HepG2 (cell line): Measurements from ENCODE around the gene SLC6A12. TPM values are rescaled to one million over a fixed set of nuclear protein-coding genes. Genes with fewer than 3 reads are reported as not detected.
A peak's percentile ranks its signal among the peaks of the same experiment; 100 is the strongest.

Source experiments
- HMGA1 ChIP-seq: sonication (generic); formaldehyde crosslinking; conservative IDR thresholded peaks from 2 replicates; pipeline ENCODE4 v1.4.0; 2020; ENCODE audit warnings: missing genetic modification reagents
- HNF1A ChIP-seq, 2 experiments: sonication (generic) in 1 of 2; formaldehyde crosslinking in 1 of 2; IDR thresholded peaks; 2 replicates each; pipeline versions ENCODE4 v1.4.0 to v1.6.1; 2016 to 2020; ENCODE audit warnings: borderline replicate concordance in 1 of 2, low read depth in 1 of 2, mild to moderate bottlenecking in 1 of 2, missing genetic modification reagents in 1 of 2
- HNRNPL ChIP-seq: fragments of 200-400 bp; formaldehyde crosslinking; IDR thresholded peaks from 2 replicates; pipeline ENCODE4 v1.6.1; 2017; ENCODE audit warnings: mild to moderate bottlenecking, low read depth, low read length
- KIAA2018 ChIP-seq: sonication (generic); formaldehyde crosslinking; IDR thresholded peaks from 2 replicates; pipeline ENCODE4 v1.5.0; 2020; ENCODE audit warnings: mild to moderate bottlenecking, missing genetic modification reagents, borderline replicate concordance
- MLXIP ChIP-seq: sonication (generic); formaldehyde crosslinking; IDR thresholded peaks from 2 replicates; pipeline ENCODE4 v1.9.0; 2021; ENCODE audit warnings: missing genetic modification reagents, borderline replicate concordance
- MTA1 ChIP-seq: sonication (generic); formaldehyde crosslinking; IDR thresholded peaks from 2 replicates; pipeline ENCODE4 v1.4.0; 2020; ENCODE audit warnings: missing genetic modification reagents, mild to moderate bottlenecking, borderline replicate concordance
- RXRA ChIP-seq: sonication (generic); formaldehyde crosslinking; IDR thresholded peaks from 2 replicates; pipeline ENCODE4 v1.5.1; 2020; ENCODE audit warnings: missing genetic modification reagents
- SRSF1 ChIP-seq: fragments of 200-400 bp; formaldehyde crosslinking; optimal IDR thresholded peaks from 2 replicates; pipeline ENCODE3; 2017; ENCODE audit warnings: mild to moderate bottlenecking, low read depth, low read length, moderate library complexity
- ZMYM2 ChIP-seq: sonication (generic); formaldehyde crosslinking; IDR thresholded peaks from 2 replicates; pipeline ENCODE4 v1.8.0; 2022; ENCODE audit warnings: mild to moderate bottlenecking, missing genetic modification reagents
- ZNF124 ChIP-seq: sonication (generic); formaldehyde crosslinking; IDR thresholded peaks from 2 replicates; pipeline ENCODE4 v1.4.0; 2020; ENCODE audit warnings: missing genetic modification reagents
- ZNF713 ChIP-seq: sonication (generic); formaldehyde crosslinking; IDR thresholded peaks from 2 replicates; pipeline ENCODE4 v1.4.0; 2020; ENCODE audit warnings: mild to moderate bottlenecking, missing genetic modification reagents
- ZNF775 ChIP-seq: sonication (generic); formaldehyde crosslinking; IDR thresholded peaks from 2 replicates; pipeline ENCODE4 v1.4.0; 2020; ENCODE audit warnings: missing genetic modification reagents, mild to moderate bottlenecking, moderate library complexity, borderline replicate concordance
- ZNF841 ChIP-seq: sonication (generic); formaldehyde crosslinking; IDR thresholded peaks from 2 replicates; pipeline ENCODE4 v1.8.1; 2023; ENCODE audit warnings: missing genetic modification reagents, borderline replicate concordance
- ZSCAN21 ChIP-seq: sonication (generic); formaldehyde crosslinking; IDR thresholded peaks from 2 replicates; pipeline ENCODE4 v1.8.0; 2022; ENCODE audit warnings: mild to moderate bottlenecking, missing genetic modification reagents, moderate library complexity, borderline replicate concordance
- polyA plus RNA-seq, 8 experiments: library from polyadenylated mRNA; depleted of rRNA in 3 of 8; stranded (reverse) in 7 of 8; unstranded in 1 of 8; fragments of >200 nt; fragmentation: Illumina TruSeq in 4 of 8; extraction: Trizol in 4 of 8; gene quantifications; 2 replicates each; pipeline versions ENCODE4 v1.2.1 to v1.2.3, GENCODE V29; 2011 to 2016; ENCODE audit warnings: low read depth in 4 of 8, missing spikeins in 1 of 8, mixed read lengths in 1 of 8; ENCODE audit not compliant: insufficient read depth in 1 of 8
- total RNA-seq, 5 experiments: library from RNA; depleted of rRNA; stranded (reverse); fragments of >200 nt; fragmentation: Illumina TruSeq; extraction: Trizol; gene quantifications; 2 replicates each; pipeline ENCODE4 v1.2.3, GENCODE V29; 2016; ENCODE audit warnings: low read depth in 1 of 5

Gene SLC6A12
- total and polyA plus RNA-seq, 2 of the 13 experiments (the other 11 are each of a cell fraction or from before 2014, with no cell fraction given): 3.7 to 18.8 TPM

- no peak for TF ChIP-seq ZNF775
- TF ChIP-seq HNRNPL: peak; percentile 90
- TF ChIP-seq ZSCAN21 (CRISPR knock-in tag): 0 out of 2 replicates have a peak, but pooled peaks have one; percentile 15
- no peak for TF ChIP-seq HMGA1 (CRISPR knock-in tag)
- TF ChIP-seq MLXIP (CRISPR knock-in tag): no peak
- TF ChIP-seq HNF1A (IDR thresholded peaks at IDR 0.05; ENCODE audit: low read depth): no peak
- 0 out of 2 replicates have a peak, but pooled peaks have one; percentile 18 for TF ChIP-seq HNF1A (CRISPR knock-in tag; IDR thresholded peaks at IDR 0.05; ENCODE audit: borderline replicate concordance)
- no peak for TF ChIP-seq RXRA (CRISPR knock-in tag)
- no peak for TF ChIP-seq ZNF713 (CRISPR knock-in tag)
- TF ChIP-seq MTA1 (CRISPR knock-in tag): peak; percentile 66; the same call in 1 of the 2 replicates
- no peak for TF ChIP-seq SRSF1
- no peak for TF ChIP-seq ZNF124 (CRISPR knock-in tag)
- 0 out of 2 replicates have a peak, but pooled peaks have one; percentile 33 for TF ChIP-seq ZNF841
- TF ChIP-seq KIAA2018 (CRISPR knock-in tag): no peak
- no peak for TF ChIP-seq ZMYM2 (CRISPR knock-in tag)
These were observed 427 bp downstream of the SLC6A12 start (continued) for GRCh38 chr12:213527-213932.
